Middle frontal gyrus (tissue), 1 donor: ENCODE results near the gene FGGY.
"Not testable (repeated sequence)": the region's sequence is repeated elsewhere in the genome, so short reads cannot be mapped to it uniquely, and the experiment has no call there.

Source experiments
- DNase-seq: peaks from one replicate; pipeline ENCODE4 v3.0.0-alpha.2; 2015; ENCODE audit warnings: low spot score; ENCODE audit errors: extremely low spot score

FGGY gene, protein sequence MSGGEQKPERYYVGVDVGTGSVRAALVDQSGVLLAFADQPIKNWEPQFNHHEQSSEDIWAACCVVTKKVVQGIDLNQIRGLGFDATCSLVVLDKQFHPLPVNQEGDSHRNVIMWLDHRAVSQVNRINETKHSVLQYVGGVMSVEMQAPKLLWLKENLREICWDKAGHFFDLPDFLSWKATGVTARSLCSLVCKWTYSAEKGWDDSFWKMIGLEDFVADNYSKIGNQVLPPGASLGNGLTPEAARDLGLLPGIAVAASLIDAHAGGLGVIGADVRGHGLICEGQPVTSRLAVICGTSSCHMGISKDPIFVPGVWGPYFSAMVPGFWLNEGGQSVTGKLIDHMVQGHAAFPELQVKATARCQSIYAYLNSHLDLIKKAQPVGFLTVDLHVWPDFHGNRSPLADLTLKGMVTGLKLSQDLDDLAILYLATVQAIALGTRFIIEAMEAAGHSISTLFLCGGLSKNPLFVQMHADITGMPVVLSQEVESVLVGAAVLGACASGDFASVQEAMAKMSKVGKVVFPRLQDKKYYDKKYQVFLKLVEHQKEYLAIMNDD

DNA sequence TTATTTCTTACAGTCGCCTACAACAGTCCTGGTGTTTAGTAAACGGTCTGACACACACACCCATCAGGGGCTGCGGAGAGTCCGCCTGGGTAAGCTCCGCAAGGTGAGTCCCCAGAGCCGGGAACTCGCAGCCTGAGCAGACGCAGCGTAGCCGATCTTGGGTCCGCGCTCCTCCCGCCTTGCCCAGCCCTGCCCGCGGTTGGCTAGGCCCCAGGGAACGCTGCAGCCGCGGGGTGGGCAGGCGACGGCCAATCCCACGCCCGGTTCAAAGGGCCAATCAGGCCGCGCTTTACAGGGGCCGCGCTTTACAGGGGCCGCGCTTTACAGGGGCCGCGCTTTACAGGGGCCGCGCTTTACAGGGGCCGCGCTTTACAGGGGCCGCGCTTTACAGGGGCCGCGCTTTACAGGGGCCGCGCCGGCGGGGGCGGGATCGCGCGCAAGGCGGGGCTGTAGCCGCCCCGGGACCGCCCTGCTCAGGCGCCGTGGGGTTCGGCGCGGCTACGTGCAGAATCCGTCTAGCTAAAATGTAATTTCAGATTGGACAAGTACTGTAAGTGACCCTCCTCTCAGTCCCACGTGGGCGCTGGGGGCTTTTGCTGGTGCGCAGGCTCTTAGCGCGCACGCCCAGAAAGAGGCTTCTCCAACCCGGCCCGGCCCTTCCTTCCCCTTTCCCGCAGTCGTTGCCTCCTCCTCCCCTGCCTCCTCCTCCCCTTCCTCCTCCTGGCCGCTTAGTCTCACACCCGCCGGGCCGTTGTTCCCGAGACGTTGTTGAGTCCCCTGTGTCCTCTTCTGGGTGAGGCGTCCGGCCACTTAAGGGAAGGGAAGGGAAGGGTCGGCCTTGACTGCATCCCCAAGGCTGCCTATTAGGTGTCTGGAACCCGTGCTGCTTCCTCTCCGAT lies at the start of gene FGGY:
TSS of gene FGGY (plus strand) at position 737 of the 899 bp plus-strand sequence. CDS start 24,456 bp downstream, outside the sequence.
- peak; percentile 91 for DNase-seq

DNA sequence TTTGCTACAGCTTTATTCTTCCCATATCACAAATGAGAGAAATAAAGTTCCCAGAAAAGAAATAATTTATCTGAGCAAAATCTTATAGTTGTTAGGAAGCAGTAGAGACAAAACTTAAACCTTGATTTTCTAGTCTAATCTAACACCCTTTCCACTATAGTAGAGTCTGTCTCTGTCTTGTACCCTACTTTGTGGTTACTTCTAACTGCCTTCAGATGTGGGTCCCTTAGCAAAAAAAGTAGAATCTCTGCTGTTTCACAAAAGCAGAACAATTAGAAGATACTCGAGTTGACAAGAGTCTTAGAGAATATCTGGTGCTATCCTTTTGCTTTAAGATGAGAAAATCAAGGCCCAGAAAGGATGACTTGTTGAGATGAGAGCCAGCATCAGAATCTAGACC lies 48.1 kb upstream of the FGGY start:
- no peak for DNase-seq

DNA sequence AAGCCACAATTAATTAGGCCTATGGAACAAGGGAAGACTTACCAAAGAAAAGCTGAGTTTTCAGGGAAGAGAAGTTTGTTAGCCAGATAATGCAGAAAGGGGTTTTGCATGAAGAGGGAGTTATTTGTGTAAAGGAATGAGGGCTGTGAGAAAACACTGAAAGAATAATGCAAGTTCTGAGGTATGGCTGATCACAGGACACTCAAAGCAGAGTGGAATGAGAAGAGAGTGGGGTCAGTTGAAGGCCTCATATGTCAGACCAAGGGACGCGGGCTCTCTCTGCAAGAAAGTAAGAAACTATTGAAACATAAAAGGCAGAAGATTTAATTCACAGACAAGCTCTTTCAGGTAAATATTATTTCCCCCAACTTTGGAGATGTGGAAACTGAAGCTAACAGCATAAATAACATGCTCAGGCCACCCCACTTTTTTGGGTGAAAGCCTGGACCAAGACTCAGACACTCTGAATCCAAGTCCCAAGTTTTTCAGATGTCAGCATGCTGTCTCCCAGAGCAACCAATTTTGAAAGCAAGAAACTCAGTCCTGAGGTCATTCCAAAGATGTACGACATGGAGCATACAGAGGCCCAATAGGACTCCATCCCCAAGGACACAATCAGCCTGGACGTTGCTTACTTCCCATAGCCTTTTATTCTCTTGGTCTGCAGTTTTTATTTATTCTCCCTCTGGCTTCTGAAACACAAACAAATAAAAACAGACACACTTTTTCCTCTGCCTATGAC lies 47.3 kb upstream of the FGGY start:
- no peak for DNase-seq

DNA sequence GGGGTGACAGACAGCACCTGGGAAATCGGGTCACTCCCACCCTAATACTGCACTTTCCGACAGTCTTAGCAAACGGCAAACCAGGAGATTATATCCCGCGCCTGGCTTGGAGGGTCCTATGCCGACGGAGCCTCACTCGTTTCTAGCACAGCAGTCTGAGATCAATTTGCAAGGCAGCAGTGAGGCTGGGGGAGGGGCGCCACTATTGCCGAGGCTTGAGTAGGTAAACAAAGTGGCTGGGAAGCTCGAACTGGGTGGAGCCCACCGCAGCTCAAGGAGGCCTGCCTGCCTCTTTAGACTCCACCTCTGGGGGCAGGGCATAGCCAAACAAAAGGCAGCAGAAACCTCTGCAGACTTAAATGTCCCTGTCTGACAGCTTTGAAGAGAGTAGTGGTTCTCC lies 45.8 kb upstream of the FGGY start:
- DNase-seq = not testable (repeated sequence)

DNA sequence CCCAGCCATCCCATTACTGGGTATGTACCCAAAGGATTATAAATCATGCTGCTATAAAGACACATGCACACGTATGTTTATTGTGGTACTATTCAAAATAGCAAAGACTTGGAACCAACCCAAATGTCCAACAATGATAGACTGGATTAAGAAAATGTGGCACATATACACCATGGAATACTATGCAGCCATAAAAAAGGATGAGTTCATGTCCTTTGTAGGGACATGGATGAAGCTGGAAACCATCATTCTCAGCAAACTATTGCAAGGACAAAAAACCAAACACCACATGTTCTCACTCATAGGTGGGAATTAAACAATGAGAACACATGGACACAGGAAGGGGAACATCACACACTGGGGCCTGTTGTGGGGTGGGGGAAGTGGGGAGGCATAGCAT lies 40.5 kb upstream of the FGGY start:
- DNase-seq = not testable (repeated sequence)

DNA sequence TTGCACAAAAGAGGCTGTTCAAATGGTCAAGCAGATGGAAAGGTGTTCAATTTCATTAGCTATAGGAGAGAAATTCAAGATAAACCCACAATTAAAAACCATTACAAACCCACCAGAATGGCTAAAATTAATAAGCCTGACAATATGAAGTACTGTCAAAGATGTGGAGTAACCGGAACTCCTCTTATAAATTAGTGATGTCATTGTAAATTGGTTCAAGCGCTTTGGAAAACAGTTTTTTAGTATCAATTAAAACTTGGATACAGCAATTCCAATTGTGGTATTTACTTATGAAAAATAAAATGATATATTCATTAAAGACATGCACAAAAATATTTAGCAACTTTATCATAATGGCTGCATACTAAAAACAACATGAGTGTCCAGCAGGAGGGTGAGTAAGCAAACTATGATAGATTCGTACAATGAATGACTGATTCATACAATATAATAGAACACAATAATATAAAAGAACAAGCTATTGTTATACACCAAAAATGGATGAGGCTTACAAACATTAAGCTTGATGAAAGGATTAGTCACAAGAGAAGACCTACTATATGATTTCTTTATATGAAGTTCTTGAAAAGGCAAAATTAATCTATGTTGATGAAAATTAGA lies 38.4 kb upstream of the FGGY start:
- no peak for DNase-seq

DNA sequence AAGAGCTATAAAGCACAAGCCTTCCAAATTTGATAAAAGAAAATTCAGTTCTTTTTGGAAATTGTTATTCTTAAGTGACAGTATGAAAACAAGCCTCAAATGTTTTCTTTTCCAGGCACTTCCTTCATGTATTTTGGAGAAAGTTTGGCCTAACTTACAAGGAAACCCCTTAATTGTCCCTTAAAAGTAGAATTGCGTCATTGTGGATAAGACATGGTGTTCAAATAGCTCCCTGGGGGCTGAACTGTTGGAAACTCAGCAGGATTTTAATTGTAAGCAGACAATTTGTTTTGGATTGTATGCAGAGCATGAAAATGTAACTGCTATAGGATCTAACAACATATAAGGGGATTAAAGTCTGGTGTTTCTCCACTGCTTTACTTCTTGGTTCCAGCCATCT lies 35.4 kb upstream of the FGGY start:
- no peak for DNase-seq

DNA sequence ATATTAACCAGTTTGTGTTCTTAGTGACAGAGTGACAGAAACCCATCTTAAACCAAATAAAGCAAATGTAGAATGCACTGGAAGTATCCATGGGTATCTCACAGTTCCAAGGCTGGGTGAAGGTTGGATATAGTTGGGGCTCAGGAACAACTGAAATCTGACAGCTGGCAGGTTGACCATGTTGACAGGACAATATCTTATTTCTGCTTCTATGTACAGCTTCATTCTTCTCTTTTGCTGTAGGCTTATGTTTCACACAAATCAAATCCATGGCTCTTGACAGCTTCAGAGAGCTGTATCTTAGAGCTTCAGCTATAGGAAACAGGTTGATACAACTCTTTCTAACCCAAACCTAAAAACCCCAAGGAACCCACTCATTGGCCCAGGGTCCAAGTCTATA lies 34.3 kb upstream of the FGGY start:
- DNase-seq = no peak

DNA sequence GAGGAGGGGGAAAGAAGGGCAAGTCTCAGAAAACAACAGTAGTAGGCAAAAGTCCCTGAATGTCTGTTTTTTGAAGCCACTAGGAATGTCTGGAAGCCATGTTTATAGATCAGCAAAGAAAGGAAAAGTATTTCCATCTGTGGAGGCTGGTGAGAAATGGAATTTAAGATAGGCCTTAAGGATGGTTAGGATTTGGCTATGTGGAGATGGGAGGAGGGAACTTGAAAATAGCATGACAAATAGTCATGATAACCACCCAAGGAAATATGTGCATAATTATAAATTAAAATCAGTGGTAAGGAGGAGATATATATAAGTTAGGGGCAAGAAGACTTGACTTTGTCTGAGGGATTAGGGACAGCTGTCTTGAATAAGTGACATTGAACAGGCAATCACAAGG lies 33.8 kb upstream of the FGGY start:
- no peak for DNase-seq

DNA sequence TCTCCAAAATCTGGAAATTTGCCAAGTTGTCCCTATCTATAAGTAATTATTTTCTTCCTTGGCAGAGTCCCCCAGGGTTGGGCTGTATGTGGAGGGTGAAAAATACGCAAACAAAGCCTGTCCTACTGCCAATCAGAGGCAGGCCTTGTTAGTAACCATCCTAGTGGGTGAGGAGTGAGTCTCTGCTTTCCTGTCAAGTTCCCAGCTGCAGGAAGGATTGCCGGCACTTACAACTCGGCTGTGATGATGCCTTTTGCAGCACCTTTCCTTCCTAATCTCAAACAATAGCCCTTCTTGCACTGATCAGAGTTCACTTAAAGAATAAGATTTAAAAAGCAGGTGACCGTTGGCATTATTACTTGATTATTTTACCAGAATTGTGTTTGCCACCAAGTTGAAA lies 31.3 kb upstream of the FGGY start:
- no peak for DNase-seq

DNA sequence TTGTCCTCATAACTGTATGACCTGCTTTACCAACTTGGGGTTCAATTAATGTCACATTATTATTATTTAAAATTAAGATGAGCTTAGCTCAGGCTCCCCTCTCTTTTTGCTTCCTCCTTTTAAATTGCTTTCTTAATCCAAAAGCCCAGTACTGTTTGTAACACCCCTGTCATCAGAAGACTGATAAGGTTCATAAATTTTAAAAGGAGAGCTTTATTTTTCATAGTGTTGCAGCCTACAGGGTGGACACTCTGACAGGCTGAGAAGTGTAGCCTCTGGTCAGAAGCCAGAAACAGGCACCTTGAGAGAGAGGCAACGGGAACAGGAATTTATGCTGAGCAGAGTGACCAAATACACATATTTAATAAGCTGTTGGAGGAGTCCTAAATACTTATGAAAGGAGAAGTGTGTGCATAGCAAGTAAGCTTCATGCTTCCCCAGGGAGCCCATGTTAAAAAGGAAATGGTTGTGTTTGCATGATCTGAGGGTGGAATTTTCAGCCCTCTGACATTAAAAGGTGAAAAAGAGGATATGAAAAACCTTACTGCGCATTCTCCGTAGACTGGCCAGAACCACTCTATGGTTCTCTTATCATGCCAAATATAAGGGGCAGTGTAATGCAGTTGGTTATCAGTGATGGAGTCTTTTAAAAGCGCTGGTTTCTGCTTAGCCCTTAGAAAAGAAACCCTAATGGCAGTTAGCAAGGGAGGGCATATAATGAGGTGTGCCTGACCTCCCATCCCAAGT lies 30.5 kb upstream of the FGGY start:
- no peak for DNase-seq

DNA sequence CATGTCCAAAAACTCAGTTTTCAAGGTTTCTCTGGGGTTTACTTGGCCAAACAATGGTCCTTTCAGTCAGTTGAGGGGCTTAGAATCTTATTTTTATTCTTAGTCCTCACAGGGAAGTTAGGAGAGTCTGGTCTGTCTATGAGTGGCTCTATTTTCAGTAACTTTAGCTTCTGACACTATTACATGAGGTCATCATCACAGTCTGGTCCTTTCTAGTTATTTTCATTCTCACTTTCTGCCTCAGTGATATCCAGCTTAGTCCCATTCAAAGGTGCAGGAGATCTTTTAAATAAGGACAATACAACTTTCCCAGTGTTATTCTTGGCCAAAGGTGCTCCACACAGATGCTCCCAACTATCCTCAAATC lies 30.0 kb upstream of the FGGY start:
- no peak for DNase-seq

DNA sequence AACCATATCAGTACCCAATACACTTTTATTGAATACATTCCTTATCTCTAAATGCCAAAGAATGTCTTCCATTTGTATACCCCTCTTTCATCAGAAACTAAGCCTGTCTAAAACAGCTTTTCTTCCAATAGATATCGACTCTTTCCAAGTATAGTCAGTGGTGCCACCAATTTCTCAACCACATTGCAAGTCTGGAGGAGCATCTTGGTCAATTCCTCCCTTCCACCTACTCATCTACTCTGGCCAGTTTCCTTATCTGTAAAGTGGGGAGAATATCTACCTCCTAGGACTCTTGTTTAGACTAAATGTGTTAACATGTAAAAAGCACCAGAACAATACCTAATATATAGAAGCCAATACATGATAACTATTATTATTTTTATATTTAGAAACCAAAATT lies 28.5 kb upstream of the FGGY start:
- DNase-seq = no peak

DNA sequence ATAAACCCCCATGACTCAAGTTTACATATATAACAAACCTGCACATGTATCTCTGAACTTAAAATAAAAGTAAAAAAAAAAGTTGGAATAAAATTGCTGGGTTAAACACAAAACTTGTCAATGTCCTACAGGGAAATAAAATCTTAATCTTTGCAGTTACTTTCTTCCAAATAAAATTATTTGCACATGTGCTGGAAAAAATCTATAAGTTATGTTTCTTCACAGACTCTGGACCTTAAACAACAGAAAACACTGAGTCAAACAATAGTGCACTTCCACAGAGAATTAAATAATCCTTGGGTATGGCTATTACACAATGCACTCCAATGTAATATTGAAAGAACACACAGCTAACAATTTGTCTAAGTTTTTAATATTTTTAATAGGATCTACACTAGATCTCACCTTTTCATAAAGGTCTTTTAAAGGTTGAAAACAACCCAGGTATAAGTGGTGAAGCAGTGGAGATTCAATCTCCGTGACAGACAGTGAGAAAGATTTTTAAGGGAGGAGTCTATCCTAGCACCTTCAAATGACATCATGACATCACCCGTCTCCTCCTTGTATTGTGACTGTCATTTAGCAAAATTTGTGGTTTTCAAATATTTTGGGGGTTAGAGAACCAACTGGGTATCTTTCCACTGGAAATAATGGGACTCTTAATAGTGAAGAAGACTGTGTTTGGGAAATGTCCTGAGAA lies 25.2 kb upstream of the FGGY start:
- no peak for DNase-seq

DNA sequence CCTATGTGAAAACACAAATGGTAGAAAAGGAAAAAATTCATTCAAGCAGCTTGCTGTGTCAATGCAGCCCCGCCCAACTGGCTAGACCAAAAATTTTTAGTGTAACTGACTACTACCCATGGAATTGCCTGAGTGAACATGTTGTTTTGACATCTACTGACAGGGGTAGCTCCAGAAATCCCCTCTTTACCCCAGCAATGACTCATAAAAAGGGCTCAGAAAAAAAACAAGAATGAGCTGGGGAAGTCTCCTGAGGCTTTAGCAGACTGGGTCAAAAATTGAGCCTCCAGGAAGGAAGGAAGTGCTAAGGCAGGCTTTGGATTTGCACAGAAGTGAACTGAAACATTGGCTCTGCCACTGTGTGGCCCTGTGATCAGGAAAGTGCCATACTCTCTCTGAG lies 24.4 kb upstream of the FGGY start:
- no peak for DNase-seq

DNA sequence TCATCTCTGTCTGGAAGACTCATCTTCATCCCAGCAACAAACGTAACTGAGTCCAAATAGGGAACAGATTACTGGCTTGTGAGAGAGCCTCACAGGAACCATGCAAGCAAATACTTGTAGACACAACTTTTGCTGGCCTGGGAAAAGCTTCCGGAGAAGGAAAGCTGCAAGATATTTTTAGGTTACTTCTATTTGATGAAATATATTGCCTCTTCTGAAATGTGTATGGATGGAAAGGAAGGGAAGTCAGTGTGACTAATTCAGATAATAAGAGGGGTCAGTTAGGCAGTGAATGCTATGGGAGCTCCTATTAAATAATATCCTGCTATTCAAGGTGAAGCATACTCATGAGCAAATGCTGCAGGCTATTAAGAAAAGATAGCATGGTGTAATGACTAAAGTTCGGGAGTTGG lies 20.4 kb upstream of the FGGY start:
- DNase-seq = no peak

DNA sequence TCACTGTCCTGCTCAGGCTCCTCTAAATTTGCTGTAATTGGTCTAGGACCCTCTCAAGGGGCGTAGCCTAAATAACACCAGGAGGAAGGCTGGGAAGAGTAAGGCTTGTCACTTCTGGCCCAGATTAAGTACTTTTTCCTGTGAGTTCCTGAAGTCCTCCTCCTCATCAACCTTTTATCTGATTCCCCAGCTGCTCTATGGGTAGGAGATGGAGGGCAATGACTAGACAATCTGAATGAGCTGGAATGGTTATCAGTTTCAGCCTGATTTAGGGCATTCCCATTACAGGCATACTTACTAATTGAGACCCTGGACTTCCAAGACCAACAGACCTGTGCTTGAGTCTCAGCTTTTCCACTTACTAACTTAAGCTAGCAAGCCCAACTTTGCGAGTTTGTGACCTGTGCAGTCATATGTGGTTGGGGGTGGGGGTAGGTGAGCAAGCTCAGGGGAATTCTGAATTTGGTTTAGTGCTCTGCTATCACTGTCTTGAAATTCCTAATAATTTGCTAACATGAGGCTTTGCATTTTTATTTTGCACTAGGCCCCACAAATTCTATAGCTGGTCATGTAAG lies 18.0 kb upstream of the FGGY start:
- DNase-seq = no peak

DNA sequence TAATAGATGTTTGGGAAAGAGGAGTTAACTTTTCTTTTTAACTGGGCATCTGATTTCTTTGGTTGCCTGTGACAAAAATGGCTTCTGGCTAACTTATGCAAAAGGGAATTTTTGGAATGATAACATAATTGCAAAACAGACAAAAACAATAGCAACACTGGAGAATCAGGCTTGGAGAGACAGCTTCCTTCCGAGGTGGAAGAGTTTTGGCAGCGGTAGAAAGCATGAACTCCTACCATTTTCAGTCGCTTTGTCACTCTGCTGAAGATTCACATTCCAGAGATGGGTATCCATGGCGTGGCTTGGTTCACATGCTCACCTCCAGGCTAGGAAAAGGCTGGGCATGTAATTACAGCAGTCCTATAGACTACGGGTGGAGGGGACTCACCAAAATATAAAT lies 17.2 kb upstream of the FGGY start:
- DNase-seq = no peak

DNA sequence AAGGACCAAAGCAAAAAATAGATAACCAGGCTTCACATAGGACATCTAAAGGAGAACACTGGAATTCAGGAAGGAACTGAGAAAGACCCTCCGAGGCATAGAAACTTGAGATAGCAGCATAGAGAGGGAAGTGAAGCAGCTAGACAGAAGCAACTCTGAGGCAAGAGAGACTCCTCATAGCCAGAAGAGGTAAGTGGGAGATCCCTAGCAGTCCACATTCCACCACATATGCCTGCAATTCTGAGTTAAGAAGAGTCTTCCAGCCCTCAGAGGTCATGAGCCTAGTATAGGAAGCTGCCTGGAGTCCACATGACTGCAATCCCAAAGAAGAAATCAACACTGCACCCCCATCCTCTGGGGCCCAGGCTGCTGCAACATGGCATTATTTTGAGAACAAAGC lies 13.9 kb upstream of the FGGY start:
- no peak for DNase-seq
